Suprapubic skin (tissue), 4 donors: ENCODE measurements around the gene BOK.

ENCODE experiments used
- EP300 ChIP-seq: sonication (generic); formaldehyde crosslinking; IDR thresholded peaks from one replicate; pipeline ENCODE4 v1.6.1; 2017; ENCODE audit warnings: antibody characterized with exemption
- POLR2A ChIP-seq, 2 donors: fragments of 450-650 bp; IDR thresholded peaks; one replicate each; pipeline ENCODE4 v1.6.1; 2017; ENCODE audit warnings: antibody characterized with exemption in 2 of 2, mild to moderate bottlenecking in 2 of 2, moderate library complexity in 2 of 2
- POLR2AphosphoS5 ChIP-seq, 3 donors: sonication (generic); formaldehyde crosslinking; IDR thresholded peaks; one replicate each; pipeline ENCODE4 v1.6.1; 2017; ENCODE audit warnings: antibody characterized with exemption in 3 of 3
- TF ChIP-seq, protein P1 (sequence below), 2 donors: fragments of 200-600 bp in 1 of 2; fragments of 450-650 bp in 1 of 2; sonication (generic) in 1 of 2; IDR thresholded peaks; one replicate each; pipeline ENCODE4 v1.5.1; 2016 to 2019; ENCODE audit warnings: antibody characterized with exemption in 2 of 2, mild to moderate bottlenecking in 1 of 2, moderate library complexity in 1 of 2

DNA sequence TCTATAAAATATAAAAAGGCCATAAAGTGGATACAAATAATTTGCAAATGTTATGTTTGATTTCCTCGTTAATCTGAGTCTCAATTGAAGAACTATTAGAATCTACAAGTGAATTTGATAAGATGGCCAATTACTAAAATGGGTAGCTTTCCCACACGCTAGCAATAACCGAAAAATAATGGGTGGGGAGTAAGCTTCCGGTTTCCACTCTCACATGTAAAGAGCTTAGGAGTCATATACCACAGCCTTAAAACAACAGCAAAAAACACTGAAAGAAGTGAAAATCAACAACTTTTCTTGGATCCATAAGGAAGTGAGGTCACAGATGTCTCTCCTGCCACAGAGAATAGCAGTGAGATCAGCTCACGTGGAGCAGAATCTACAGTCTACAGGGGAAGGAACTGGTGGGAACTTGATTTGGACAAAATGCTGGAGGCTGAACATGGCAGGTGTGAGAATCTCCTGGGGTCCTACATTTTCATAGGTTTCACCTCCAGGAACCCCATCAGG, 59.8 kb downstream of the BOK start:
- TF ChIP-seq, protein P1, sequence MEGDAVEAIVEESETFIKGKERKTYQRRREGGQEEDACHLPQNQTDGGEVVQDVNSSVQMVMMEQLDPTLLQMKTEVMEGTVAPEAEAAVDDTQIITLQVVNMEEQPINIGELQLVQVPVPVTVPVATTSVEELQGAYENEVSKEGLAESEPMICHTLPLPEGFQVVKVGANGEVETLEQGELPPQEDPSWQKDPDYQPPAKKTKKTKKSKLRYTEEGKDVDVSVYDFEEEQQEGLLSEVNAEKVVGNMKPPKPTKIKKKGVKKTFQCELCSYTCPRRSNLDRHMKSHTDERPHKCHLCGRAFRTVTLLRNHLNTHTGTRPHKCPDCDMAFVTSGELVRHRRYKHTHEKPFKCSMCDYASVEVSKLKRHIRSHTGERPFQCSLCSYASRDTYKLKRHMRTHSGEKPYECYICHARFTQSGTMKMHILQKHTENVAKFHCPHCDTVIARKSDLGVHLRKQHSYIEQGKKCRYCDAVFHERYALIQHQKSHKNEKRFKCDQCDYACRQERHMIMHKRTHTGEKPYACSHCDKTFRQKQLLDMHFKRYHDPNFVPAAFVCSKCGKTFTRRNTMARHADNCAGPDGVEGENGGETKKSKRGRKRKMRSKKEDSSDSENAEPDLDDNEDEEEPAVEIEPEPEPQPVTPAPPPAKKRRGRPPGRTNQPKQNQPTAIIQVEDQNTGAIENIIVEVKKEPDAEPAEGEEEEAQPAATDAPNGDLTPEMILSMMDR (IDR thresholded peaks at IDR 0.05): no peak
- TF ChIP-seq POLR2AphosphoS5 (IDR thresholded peaks at IDR 0.05) (no peak), POLR2A (IDR thresholded peaks at IDR 0.05) (no peak), EP300 (no peak)
